ENCODE results near the gene TRIM29. TPM values are rescaled to one million over a fixed set of nuclear protein-coding genes. Genes with fewer than 3 reads are reported as not detected.

The TRIM29 gene
- total RNA-seq, 1 donor from 2014 or later, result 1.1 TPM

DNA sequence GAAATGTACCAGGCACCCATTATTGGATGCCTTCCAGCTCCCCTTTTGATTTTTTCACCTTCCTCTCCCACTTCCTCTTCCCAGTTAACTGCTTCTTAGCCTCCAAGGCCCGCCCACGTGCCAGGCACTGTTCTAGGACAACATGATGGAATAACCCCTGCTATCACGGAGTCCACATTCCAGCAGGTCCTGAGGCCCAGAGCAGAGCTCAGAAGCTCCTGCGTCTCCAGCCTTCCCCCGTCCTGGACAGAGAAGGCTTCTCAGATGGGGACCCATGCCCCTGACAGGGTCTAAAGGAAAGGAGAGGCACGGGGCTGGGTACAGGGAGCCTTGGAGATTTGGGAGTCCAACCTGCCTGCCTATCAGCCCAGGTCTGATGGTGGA, 29.1 kb downstream of the TRIM29 start:
- Histone ChIP-seq H3K4me1 (ENCODE audit: insufficient read depth, low read length) (no peaks in the 10 kb centered on the region), H3K4me2 (ENCODE audit: low read length) (no peak overlapping the region), H2AFZ (ENCODE audit: low read depth, low read length) (no peak overlapping the region), H3K27ac (ENCODE audit: low read depth, low read length) (no peak overlapping the region), H3K4me3 (ENCODE audit: insufficient read depth, low read depth, low read length) (no peak overlapping the region), H3K36me3 (ENCODE audit: insufficient read depth, low read length) (no peaks in the 10 kb centered on the region), H4K20me1 (ENCODE audit: insufficient read depth, low read length) (no peaks in the 10 kb centered on the region), H3K9me3 (ENCODE audit: insufficient read depth, low read depth, low read length) (no peaks in the 10 kb centered on the region), H3K9ac (ENCODE audit: low read length) (no peak overlapping the region), H3K79me2 (ENCODE audit: insufficient read depth, low read length) (no peaks in the 10 kb centered on the region), H3K27me3 (ENCODE audit: insufficient read depth, low read length) (peaks cover 25% of the 10 kb centered on the region)
- peaks cover 90% of the 10 kb centered on the region for H3K27me3 Mint-ChIP-seq (ENCODE audit: low read depth, unreplicated experiment)
- peak overlapping the region; percentile 41 for H3K4me3 Mint-ChIP-seq (ENCODE audit: unreplicated experiment)
- H3K36me3 Mint-ChIP-seq (ENCODE audit: low read depth, unreplicated experiment), result no peaks in the 10 kb centered on the region
- TF ChIP-seq EZH2 (IDR thresholded peaks at IDR 0.05; ENCODE audit: insufficient read depth, low read length), result no peak
- TF ChIP-seq, protein P1, sequence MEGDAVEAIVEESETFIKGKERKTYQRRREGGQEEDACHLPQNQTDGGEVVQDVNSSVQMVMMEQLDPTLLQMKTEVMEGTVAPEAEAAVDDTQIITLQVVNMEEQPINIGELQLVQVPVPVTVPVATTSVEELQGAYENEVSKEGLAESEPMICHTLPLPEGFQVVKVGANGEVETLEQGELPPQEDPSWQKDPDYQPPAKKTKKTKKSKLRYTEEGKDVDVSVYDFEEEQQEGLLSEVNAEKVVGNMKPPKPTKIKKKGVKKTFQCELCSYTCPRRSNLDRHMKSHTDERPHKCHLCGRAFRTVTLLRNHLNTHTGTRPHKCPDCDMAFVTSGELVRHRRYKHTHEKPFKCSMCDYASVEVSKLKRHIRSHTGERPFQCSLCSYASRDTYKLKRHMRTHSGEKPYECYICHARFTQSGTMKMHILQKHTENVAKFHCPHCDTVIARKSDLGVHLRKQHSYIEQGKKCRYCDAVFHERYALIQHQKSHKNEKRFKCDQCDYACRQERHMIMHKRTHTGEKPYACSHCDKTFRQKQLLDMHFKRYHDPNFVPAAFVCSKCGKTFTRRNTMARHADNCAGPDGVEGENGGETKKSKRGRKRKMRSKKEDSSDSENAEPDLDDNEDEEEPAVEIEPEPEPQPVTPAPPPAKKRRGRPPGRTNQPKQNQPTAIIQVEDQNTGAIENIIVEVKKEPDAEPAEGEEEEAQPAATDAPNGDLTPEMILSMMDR (IDR thresholded peaks at IDR 0.05; ENCODE audit: insufficient read depth, low read depth, low read length), result no peak
- H3K9me3 Mint-ChIP-seq (ENCODE audit: unreplicated experiment), result peaks cover 10% of the 10 kb centered on the region
- DNase-seq (ENCODE audit: low read depth), result no peak
- FAIRE-seq, result no peak
- peaks cover 2% of the 10 kb centered on the region for H3K4me1 Mint-ChIP-seq (ENCODE audit: low read depth, unreplicated experiment)
- H3K27ac Mint-ChIP-seq (ENCODE audit: unreplicated experiment), result no peak overlapping the region

DNA sequence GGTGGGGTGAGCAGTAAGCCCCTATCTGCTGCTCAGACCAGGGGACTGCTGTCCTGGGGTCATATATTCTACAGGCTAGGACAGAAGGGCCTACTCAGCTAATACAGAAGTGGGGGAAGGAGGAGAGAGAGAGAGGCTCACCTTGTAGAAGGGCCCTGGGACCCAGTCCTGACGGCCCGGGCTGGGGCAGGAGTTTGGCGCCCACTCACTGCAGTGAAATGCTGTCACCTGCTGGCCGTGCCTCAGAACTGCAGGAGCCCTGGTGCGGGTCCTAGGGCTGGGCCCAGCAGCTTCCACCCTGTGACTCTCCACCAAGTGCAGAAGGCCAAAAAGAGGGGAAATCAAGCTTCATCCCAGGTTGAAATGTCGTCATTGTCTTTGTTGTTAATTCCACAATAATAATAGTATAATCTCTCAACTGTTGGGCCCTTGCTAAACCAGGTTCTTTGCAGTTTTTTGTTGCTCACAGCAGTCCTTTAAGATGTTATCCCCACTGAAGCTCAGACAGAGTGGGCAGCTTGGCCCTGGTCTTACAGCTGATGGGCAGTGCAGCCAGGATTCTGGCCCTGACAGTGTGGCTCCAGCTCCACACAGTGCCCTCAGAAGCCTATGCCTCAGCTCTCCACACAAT, 29.6 kb downstream of the TRIM29 start:
- no peak for FAIRE-seq
- Histone ChIP-seq H3K27ac (ENCODE audit: low read depth, low read length) (no peak overlapping the region), H2AFZ (ENCODE audit: low read depth, low read length) (no peak overlapping the region)

DNA sequence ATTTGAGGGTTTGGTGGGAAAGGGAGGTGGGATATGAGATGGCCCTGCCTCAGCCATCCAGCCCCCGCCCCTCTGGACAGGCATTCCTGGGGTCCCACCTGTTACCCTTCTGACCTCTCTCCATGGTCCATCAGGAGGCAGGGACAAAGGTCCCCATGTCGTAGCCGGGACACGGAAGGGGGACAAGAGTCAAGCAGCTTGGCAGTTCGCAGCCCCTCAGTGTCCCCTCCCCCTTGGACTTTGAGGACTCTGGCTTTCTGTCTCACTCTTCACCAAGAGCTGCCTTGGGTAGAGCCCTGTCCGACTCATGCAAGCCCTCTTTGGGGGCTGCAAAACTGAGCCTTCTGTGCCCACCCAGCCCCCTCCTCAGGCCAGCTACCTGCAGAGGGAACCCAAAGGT, 30.2 kb downstream of the TRIM29 start:
- no peak overlapping the region for H3K27ac ChIP-seq (ENCODE audit: low read depth, low read length)
- H3K9ac ChIP-seq (ENCODE audit: low read length), result no peak overlapping the region
- Mint-ChIP-seq H3K4me1 (ENCODE audit: low read depth, unreplicated experiment) (peaks cover 2% of the 10 kb centered on the region), H3K36me3 (ENCODE audit: low read depth, unreplicated experiment) (no peaks in the 10 kb centered on the region), H3K27me3 (ENCODE audit: low read depth, unreplicated experiment) (peaks cover 88% of the 10 kb centered on the region), H3K27ac (ENCODE audit: unreplicated experiment) (no peak overlapping the region), H3K4me3 (ENCODE audit: unreplicated experiment) (no peak overlapping the region), H3K9me3 (ENCODE audit: unreplicated experiment) (peaks cover 10% of the 10 kb centered on the region)
- no peaks in the 10 kb centered on the region for H4K20me1 ChIP-seq (ENCODE audit: insufficient read depth, low read length)
- H2AFZ ChIP-seq (ENCODE audit: low read depth, low read length), result no peak overlapping the region
- no peak for FAIRE-seq
- H3K4me3 ChIP-seq (ENCODE audit: insufficient read depth, low read depth, low read length), result no peak overlapping the region
- H3K4me2 ChIP-seq (ENCODE audit: low read length), result no peak overlapping the region
- TF ChIP-seq EZH2 (IDR thresholded peaks at IDR 0.05; ENCODE audit: insufficient read depth, low read length), result no peak
- TF ChIP-seq, protein P1 (IDR thresholded peaks at IDR 0.05; ENCODE audit: insufficient read depth, low read depth, low read length), result no peak
- H3K4me1 ChIP-seq (ENCODE audit: insufficient read depth, low read length), result no peaks in the 10 kb centered on the region
- no peaks in the 10 kb centered on the region for H3K36me3 ChIP-seq (ENCODE audit: insufficient read depth, low read length)
- no peaks in the 10 kb centered on the region for H3K9me3 ChIP-seq (ENCODE audit: insufficient read depth, low read depth, low read length)
- H3K27me3 ChIP-seq (ENCODE audit: insufficient read depth, low read length), result peaks cover 23% of the 10 kb centered on the region
- no peak for DNase-seq (ENCODE audit: low read depth)
- no peaks in the 10 kb centered on the region for H3K79me2 ChIP-seq (ENCODE audit: insufficient read depth, low read length)

More for the DNA sequence above, 29.6 kb downstream of the TRIM29 start:
- no peaks in the 10 kb centered on the region for H3K36me3 ChIP-seq (ENCODE audit: insufficient read depth, low read length)
- H3K79me2 ChIP-seq (ENCODE audit: insufficient read depth, low read length), result no peaks in the 10 kb centered on the region
- DNase-seq (ENCODE audit: low read depth), result peak; percentile 8
- no peak overlapping the region for H3K4me3 ChIP-seq (ENCODE audit: insufficient read depth, low read depth, low read length)
- no peaks in the 10 kb centered on the region for H4K20me1 ChIP-seq (ENCODE audit: insufficient read depth, low read length)
- H3K27me3 Mint-ChIP-seq (ENCODE audit: low read depth, unreplicated experiment), result peaks cover 90% of the 10 kb centered on the region
- no peaks in the 10 kb centered on the region for H3K4me1 ChIP-seq (ENCODE audit: insufficient read depth, low read length)
- H3K9me3 ChIP-seq (ENCODE audit: insufficient read depth, low read depth, low read length), result no peaks in the 10 kb centered on the region
- no peak overlapping the region for H3K4me3 Mint-ChIP-seq (ENCODE audit: unreplicated experiment)
- no peak overlapping the region for H3K9ac ChIP-seq (ENCODE audit: low read length)
- H3K36me3 Mint-ChIP-seq (ENCODE audit: low read depth, unreplicated experiment), result no peaks in the 10 kb centered on the region
- H3K4me2 ChIP-seq (ENCODE audit: low read length), result no peak overlapping the region
- no peak for TF ChIP-seq EZH2 (IDR thresholded peaks at IDR 0.05; ENCODE audit: insufficient read depth, low read length)
- TF ChIP-seq, protein P1 (IDR thresholded peaks at IDR 0.05; ENCODE audit: insufficient read depth, low read depth, low read length), result peak; percentile 96
- no peak overlapping the region for H3K27ac Mint-ChIP-seq (ENCODE audit: unreplicated experiment)
- H3K9me3 Mint-ChIP-seq (ENCODE audit: unreplicated experiment), result peaks cover 10% of the 10 kb centered on the region
- peaks cover 2% of the 10 kb centered on the region for H3K4me1 Mint-ChIP-seq (ENCODE audit: low read depth, unreplicated experiment)
- peaks cover 23% of the 10 kb centered on the region for H3K27me3 ChIP-seq (ENCODE audit: insufficient read depth, low read length)
